ENCODE results near the gene SIM2.

SIM2 gene

GRCh38 chr21:36716387-36716786, 17.5 kb downstream of the SIM2 start:
- no peak for DNase-seq (ENCODE audit: low read depth, low spot score)

- no peak for DNase-seq (ENCODE audit: low read depth, low spot score)
These were observed 17.9 kb downstream of the SIM2 start for GRCh38 chr21:36716836-36717235.

DNA sequence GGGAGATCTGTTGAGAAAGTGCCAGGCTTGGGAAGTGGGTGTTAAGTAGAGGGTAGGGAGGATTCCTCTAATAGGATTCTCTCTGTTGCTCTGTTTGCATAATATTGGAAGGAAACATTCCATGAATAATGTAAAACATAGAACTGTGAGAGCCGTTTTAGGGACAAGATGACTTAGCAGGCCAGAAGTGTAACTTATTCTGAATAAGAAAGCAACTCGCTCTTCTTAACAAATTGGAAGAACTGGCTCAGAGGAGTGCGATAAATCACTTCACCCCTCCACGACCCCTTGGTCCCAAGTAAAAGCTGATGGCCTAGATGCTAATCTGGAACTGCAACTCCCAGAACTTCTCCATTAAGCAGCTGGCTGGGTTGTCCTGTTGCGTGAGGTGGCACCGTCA, 19.1 kb downstream of the SIM2 start:
- DNase-seq (ENCODE audit: low read depth, low spot score), result no peak

- DNase-seq (ENCODE audit: low read depth, low spot score), result no peak
These were observed 20.1 kb downstream of the SIM2 start for GRCh38 chr21:36718951-36719501.

DNA sequence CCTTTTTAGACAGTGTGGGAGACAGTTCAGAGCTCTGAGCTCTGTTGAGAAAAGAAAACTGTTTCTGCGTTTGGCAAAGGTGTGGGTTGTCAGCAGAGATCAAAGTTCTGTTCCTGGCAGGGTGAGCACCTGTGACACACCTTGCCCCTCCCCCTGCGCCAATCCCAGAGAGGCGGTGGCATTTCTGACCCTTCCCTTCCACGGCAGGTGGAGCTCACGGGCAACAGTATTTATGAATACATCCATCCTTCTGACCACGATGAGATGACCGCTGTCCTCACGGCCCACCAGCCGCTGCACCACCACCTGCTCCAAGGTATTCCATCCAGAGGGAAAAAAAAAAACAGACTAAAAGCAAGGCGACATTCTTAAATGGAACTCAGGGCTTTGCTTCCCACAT, 20.7 kb downstream of the SIM2 start:
- DNase-seq (ENCODE audit: low read depth, low spot score), result no peak

GRCh38 chr21:36721817-36722216, 22.9 kb downstream of the SIM2 start:
- DNase-seq (ENCODE audit: low read depth, low spot score), result no peak

DNA sequence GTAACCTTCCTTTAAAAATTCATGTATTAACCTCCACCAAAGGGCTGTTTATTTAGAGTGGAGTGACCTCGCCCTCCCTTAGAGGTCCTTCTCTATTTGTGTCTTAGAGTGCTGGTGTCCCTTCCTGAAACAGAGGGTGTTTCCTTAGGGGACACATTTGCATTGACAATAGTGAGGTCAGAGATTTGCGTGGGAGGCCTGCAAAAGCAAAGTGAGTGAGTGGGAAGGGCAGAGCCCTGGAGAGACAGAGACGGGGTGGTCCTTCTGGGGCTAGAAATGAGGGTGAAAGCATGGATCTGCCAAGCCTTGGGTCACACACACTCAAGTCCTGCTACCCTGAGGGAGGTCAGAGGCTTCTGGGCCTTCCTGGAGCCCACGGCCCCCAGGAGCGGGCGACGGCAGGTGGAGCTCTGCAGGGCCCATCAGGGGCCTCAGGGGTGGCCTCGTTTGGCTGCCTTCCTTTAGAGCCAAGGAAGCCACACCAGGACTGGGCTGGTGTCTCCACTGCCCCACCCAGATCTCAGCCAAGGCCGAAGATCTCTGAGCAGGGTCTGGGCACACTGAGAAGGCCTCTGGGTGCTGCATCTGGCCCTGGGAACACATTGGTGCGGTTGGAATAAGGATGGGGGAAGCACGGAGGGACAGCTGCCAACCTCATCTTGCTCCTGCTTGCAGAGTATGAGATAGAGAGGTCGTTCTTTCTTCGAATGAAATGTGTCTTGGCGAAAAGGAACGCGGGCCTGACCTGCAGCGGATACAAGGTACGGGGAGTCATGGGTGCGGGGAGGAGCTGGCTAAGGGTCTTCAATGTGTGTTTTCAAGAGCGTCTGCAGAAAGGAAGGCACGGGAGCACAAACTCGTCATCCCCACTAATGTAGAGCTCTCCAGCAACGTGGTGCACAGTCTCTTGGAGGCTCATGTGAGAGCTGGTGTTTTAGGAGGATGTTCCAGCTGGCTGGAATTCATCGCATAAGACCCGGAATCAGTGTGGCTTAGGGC, 23.8 kb downstream of the SIM2 start:
- DNase-seq (ENCODE audit: low read depth, low spot score), result no peak

DNA sequence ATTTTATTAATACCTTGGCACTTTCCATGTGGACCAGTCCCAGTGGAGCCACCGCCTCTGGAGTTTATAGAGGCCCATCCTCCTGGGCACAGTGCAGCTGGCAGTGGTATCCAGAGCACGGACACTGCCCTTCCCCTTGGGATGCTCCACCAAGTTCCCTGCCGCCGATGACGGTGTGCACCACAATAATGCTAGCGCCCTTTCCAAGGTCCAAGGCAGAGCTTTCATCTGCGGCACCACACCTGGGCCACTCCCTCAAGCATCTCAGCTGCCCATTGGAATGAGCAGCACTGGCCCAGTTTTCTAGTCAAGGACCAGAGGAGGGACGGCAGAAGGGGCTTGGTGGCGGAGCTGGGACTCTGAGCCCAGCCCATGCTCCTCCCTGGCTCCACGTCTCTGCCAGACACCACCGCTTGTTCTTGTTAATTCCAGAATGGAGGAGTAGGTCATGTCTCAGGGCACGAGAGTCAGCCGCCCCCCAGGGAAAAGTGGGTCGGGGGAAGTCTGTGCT, 24.5 kb downstream of the SIM2 start:
- DNase-seq (ENCODE audit: low read depth, low spot score), result no peak

DNA sequence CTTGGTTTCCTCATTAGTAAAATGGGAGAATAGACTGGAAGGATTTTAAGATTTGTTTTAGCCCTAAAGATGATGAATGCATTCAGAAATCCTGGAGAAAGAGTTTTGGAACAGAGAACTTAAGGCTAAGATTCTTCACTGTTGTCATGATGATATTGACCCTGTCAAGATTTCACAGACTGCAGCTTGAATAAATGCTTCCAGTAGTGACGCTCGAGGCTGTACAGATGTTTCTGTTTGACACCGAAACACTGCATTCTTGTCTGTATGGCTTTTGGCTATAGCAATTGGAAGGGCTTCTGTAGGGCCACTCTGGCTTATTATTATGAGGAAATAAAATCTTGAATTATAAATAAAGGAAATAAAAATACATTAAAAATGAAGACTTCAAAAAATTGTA, 25.7 kb downstream of the SIM2 start:
- no peak for DNase-seq (ENCODE audit: low read depth, low spot score)

DNA sequence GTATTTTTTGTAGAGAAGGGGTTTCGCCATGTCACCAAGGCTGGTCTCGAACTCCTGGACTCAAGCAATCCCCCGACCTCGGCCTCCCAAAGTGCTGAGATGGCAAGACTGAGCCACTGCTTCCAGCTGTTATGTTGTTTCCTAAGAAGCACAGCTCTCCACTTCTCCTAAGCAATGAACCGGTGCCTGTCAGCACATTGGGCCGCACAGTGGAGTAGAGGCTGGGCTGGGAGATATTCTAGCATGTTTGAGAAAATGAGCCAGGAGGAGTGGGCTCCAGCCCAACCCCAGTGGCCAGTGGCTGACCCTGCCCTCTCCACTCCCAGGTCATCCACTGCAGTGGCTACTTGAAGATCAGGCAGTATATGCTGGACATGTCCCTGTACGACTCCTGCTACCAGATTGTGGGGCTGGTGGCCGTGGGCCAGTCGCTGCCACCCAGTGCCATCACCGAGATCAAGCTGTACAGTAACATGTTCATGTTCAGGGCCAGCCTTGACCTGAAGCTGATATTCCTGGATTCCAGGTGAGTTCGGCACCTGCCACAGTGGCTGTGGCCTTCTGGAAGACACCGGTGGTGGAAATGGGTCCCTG, 27.0 kb downstream of the SIM2 start:
- DNase-seq (ENCODE audit: low read depth, low spot score), result no peak

- no peak for DNase-seq (ENCODE audit: low read depth, low spot score)
These were observed 29.0 kb downstream of the SIM2 start for GRCh38 chr21:36727866-36728265.

GRCh38 chr21:36728371-36729111, 29.6 kb downstream of the SIM2 start:
- DNase-seq (ENCODE audit: low read depth, low spot score), result no peak

DNA sequence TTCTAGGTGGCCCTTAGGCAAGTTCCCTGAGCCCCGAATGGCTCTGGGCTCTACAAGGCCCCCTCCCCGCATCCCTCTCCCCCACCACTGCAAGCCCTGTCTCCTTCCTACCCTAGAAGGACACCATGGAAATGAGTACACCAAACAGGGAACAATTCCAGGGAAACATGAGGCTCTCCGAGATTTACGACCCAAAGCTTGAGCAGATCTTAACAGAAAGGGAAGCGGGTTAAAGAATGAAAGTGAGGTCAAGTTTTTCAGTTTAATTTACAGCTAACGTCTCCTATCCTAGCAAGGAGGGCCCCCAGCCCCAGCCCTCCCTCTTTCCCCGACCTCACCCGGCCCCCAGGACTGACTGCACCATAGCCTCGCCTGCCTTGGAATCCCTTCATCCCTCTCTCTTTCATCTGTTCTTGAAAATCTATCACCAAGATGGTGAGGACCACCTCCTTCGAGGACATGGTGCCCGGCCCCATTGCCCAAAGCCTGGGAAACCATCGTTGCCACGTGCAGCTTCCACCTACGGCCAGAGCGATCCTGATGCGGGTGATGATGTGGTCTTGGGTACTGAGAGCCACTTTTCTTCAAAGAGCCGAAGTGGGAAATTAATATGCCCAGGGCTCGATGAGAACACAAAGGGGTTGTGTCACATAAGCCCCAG, 30.5 kb downstream of the SIM2 start:
- no peak for DNase-seq (ENCODE audit: low read depth, low spot score)

GRCh38 chr21:36730291-36731281, 31.7 kb downstream of the SIM2 start:
- no peak for DNase-seq (ENCODE audit: low read depth, low spot score)

- DNase-seq (ENCODE audit: low read depth, low spot score), result no peak
These were observed 33.3 kb downstream of the SIM2 start for GRCh38 chr21:36732217-36732616.

DNA sequence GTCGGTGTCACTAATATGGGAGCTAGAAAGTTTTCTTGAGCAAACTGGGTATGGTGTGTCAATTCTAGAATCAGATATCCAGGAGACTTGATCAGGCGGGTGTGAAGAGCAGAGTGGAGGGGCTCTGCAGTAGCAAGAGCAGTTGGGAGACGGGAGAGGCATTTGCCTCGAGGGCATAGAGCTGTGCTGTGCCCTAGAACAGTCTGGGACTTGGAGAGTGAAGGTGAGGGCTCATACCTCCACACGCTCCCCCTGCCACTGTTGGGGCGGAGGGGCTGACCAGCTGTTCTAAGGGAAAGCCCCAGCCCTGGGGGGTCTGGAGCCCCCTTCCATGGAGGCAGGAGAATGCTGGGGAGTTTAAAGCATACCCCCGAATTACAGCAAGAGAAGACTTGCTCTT, 33.8 kb downstream of the SIM2 start:
- DNase-seq (ENCODE audit: low read depth, low spot score), result no peak

DNA sequence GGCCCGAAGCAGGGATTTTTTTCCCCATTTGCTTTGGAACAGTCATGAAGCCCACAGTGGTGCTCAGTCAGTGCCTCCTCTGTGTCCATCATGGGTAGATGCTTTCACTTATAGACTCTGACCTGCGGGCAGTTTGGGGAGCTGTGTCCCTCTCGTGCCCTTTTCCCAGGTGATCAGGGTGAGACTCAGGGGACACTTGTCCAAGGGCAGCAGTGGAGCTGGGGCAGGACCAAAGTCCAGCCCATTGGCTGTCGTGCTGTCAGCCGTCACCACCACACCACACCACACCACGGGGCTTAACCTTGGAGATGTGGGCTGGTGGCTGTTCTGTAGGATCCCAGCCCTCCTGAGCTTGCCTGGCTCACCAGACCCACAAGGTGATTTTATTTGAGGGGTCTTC, 34.9 kb downstream of the SIM2 start:
- no peak for DNase-seq (ENCODE audit: low read depth, low spot score)

DNA sequence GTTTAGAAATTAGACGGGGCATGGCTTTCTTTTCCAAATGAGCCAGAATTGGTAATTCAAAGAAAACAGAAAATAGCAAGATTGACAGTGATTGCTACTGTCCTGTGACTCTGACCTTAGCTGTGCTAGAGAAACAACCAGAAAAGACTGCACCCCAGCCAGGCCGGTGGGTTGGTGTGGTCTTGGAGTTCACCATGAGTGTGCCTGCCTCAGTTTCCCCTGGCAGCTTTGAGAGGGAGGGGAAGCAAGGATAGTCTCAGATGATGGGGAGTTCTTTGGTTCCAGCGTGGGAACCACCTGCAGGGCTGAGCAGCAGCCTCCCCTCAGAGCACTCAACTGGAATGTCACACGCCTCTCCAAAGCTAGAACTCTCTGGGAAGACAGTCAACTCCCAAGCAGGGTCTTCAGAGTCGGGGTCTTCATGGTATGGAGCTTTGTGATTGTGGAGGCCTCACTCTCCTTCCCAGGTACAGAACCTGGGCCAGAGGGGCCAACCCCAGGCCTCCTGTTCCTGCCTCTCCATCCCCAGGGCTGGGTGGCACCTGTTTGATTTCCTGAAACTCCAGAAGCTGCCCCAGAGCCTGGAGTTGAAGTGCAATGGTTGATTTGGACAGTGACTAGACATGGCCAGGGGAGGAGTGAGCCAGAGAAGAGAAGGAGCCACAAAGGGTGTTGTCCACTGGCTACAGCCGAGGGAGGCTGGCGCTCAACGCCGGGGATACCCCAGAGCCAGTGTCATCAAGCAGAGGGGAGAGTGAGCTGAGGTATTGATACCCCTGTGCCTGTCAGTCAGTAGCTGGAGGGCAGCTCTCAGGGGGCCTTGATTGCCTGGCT, 35.7 kb downstream of the SIM2 start:
- no peak for DNase-seq (ENCODE audit: low read depth, low spot score)

DNA sequence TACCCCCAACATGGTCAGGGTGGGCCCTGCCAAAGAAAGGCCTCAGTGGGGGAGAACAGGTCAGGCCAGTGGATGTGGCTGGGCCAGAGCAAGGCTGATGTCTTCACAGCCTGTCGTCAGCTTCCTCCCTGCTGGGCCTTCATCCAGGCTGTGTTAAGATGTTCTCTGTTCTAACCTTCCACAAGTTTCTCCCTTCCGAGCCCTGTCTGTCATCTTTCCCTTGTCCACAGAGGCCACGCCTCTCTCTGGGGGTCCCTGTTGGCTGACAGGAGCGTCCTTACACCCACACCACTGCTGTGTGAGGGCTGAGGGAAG, 36.2 kb downstream of the SIM2 start:
- no peak for DNase-seq (ENCODE audit: low read depth, low spot score)

Data from activated CD4-positive, CD25-positive, alpha-beta regulatory T cell treated with anti-CD3 and anti-CD28 coated beads, Interleukin-2, amount 50 U/mL, for 16 hours (primary cell).